Forelimb muscle (tissue), 1 donor: ENCODE data around the gene DENND4A. TPM values are rescaled to one million over a fixed set of nuclear protein-coding genes. Genes with fewer than 3 reads are reported as not detected.
"Not testable (repeated sequence)": the region's sequence is repeated elsewhere in the genome, so short reads cannot be mapped to it uniquely, and the experiment has no call there.

Experiments
- DNase-seq: peaks from one replicate; pipeline ENCODE4 v3.0.0-alpha.2; 2013; ENCODE audit warnings: low read depth
- polyA plus RNA-seq: library from polyadenylated mRNA; unstranded; fragments of 120-200 nt; gene quantifications from one replicate; pipeline ENCODE4 v1.2.1, GENCODE V29; 2013; ENCODE audit not compliant: insufficient read length

Gene DENND4A
- polyA plus RNA-seq, 1 donor, result 12.1 TPM

DNA sequence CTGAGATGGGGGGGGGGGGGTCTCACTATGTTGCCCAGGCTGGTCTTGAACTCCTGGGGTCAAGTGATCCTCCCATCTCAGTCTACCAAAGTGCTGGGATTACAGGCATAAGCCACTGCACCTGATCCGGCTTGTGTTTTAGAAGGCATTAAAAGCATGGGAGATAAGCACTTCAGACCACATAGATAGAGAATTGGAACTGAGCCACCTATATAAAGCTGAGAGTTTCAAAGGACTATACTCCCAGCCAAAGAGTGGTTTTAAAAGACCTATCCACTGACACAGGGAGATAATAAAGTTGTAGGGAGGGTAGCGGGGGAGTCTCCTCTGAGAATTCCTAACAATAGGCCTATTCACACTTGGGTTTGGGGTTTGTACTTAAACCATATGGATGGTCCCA is 34.8 kb downstream of the DENND4A start:
- no peak for DNase-seq

DNA sequence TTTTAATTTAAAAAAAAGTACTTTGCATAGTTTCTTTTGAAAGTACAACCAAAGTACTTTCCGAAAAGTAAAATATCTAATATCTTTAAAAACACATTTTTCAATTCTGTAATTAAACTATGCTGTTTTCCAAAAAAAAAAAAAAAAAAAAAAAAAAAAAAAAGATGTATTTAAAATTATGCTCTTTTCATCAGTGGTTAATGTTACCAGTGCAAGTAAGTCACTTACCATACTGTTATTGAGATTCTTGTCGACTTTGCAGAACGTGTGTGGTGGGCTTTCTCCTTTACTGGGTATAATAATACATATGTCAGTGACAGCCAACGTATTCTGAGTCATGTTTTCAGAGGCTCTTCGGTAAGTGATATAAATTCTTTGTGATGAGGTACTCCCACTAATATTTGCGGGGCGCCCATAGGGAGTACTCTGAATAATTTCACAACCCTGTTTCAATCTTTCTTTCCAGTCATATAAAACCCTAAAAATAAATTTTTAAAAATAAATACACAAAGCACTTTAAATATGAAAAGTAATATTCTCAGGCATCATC is 39.9 kb downstream of the DENND4A start:
- no peak for DNase-seq

DNA sequence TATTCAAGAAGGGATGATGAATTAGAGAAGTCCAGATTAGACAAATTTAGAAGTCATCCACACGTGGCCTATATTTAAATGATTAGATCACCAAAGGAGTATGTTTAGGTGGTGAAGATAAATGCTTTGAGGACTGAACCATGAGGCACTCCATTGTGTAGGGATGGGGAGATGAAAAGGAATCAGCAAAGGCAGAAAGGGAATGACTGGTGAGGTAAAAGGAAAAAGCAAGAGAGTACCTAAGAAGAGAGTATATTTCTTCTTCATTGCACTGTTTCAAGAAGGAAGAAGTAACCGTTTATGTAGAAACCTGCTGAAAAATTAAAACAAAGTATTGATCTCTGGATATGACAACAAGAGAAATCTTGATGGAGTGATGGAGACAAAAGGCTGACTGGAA is 40.7 kb downstream of the DENND4A start:
- no peak for DNase-seq

DNA sequence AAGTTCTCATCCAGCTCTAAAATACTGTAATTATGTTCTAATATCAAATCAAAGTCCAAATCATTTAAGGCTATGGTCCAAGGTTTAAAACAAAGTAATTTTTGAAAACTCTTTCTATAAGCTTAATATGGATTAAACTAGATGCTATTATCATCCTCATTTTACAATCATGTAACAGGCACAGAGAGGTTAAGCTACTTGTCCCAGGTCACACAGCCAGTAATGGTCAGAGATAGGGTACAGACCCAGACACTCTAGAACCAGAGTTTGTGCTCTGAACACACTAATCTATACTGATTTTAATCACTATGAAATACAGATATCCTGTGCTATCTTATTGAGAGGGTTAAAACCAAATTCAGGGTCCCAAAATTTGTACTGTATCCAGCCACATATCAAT is 44.8 kb downstream of the DENND4A start:
- no peak for DNase-seq

DNA sequence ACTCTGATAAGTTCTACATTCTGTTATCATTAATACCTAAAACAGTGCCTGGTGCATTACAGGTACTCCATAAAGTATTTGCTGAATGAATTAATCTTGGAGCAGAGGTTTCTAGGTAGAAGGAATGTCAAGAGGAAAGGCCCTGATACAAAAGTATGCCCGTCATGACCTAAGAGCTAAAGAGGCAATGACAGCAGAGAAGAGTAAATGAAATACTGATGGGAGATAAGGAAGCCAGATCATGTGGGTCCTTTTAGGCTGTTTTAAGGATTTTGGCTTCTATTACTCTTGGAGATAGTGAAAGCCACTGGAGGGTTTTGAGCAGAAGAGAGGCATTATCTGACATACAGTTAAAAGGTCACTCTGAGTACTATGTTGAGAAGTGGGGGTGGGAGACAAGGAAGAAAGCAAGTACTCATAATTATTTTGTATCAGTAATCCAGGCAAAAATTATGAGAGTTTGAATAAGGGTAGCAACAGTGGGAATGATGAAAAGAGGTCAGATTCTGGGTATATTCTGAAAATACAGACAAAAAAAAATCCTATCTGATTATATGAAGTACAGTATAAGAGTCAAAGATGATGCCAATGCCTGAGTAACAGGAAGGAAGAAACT is 48.3 kb downstream of the DENND4A start:
- no peak for DNase-seq

DNA sequence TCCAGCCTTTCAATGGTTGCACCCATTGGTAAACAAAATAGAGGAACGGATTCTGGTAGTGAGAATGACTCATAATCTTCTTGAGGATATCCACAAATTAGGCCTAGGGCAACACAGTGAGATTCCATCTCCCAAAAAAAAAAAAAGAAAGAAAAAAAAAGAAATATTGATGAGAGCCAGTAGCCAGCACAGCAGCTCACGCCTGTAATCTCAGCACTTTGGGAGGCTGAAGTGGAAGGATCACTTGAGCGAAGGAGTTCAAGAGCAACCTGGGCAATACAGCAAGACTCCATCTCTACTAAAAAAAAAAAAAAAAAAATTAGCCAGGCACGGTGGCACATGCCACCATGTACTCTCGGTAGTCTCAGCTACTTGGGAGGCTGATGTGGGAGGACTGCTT is 51.9 kb downstream of the DENND4A start:
- no peak for DNase-seq

DNA sequence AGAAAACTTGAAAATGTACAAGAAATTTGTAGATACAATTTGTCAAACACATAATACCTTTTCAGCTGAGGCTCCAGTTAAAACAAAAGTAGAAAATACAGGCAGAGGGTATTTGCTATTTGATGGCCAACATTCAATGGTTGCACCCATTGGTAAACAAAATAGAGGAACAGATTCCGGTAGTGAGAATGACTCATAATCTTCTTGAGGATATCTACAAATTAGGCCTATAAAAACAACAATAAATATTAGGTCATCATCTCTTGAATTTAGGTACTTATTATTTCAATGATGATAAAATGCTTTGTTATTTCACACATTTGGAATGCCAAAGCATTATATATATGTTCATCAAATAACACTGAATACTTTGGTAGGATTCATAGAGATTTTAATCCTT is 53.4 kb downstream of the DENND4A start:
- DNase-seq, result no peak

DNA sequence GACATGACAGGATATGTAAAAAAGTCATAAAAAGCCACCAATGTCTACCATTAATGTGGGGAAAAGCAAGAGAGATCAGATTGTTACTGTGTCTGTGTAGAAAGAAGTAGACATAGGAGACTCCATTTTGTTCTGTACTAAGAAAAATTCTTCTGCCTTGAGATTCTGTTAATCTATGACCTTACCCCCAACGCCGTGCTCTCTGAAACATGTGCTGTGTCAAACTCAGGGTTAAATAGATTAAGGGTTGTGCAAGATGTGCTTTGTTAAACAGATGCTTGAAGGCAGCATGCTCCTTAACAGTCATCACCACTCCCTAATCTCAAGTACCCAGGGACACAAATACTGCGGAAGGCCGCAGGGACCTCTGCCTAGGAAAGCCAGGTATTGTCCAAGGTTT is 58.5 kb downstream of the DENND4A start:
- DNase-seq, result not testable (repeated sequence)

DNA sequence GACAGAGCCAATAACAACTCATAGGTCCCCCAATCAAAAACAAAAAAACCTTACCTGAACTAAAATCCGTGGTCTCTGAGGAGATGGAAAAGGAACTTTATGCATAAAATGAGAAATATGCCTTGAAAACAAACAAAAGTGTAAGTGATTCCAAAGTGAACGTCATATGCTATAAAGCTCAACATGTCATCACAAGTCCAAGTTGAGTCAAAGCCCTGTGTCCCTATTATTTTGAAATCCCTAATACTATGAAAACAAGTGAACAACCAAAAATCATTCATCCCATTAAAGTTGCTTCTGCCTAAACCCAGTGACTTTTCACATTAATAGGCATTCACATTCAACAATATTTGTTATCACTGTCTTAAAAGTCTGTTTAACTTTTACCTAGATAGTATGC is 59.4 kb downstream of the DENND4A start:
- DNase-seq, result no peak

DNA sequence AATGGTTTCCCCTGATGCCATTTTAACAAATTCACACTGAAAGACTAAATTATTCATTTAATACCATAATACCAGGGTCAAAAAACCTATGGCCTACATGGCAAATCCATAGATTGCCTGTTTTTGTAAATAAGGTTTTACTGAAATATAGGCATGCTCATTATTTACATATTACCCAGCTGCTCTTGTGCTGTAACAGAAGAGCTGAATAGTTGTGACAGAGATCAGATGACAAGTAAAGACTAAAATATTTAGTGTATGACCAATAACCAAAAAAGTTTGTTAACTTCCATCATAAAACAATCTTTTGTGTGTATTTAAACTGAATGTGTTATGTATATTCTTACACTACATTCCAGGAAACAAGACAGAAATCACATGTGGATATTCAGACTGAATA is 60.2 kb downstream of the DENND4A start:
- no peak for DNase-seq

DNA sequence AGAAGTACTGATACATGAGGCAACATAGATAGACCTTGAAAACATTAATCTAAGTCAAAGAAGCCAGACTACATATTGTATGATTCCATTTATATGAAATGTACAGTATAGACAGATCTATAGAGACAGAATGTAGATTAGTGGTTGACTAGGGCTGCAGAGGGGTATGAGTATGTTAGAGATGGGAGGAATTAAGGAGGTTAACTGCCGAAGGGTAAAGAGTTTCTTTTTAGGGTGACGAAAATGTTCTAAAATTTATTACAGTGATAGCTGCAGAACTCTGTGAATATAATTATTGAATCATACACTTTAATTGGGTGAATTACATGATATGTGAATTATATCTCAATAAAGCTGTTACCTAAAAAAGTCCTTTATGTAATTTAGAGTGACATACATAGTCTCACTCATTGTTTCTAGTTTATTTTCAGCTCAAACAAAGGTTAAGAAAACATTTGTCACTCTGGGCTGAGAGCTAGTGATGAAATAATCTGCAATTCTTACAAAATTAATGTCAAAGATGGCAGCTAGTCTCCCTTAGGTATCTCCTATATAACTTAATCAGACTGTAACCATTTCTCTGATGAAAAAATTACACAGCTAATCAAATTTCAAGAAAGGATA is 61.4 kb downstream of the DENND4A start:
- no peak for DNase-seq

DNA sequence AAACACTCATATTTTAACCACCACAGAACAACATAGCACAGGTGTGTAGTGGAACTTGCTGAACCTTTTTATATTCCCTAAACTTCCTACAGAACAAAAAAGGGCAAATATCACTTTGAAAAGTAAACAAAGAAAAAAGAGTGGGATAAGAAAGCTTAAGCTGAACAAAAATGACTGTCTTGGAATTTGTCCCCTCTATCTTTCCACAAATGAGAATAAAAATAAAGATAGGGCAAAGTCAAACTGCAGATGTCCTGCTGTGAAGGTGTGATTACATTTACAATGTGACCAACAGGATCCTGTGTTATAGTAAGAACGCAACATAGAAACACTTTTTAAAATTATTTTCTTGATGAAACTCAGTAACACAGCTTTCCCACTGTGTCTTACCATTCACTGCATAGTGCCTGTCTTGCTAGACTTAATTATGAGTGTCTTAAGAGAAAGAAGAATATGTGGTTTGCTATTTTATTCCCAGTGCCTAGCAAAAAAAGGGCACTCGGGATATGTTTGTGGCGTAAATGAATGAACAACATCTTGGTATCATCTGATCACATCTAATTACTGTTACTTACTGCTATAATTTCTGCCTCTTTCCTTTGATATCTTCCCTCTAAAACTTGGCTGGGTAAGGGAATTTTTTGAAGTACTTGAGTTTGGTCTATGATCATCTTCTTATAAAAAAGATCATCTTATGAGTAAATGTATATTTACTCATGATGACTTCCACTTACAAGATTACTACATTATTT is 67.5 kb downstream of the DENND4A start:
- DNase-seq, result no peak

DNA sequence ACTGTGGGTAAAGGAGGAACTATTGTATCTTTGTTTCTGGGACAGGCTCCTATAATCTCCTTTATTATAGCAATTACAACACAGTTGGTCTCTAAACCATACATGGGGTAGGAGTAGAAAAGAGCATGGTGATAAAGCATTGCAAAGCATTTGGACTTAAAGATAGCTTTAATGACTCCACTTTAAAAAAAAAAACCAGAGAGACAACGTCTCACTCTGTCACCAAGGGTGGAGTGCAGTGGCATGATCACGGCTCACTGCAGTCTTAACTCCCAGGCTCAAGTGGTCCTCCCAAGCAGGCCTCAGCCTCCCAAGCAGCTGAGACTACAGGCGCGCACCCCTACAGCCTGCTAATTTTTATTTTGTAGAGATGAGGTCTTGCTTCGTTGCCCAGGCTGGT is 68.2 kb downstream of the DENND4A start:
- no peak for DNase-seq

DNA sequence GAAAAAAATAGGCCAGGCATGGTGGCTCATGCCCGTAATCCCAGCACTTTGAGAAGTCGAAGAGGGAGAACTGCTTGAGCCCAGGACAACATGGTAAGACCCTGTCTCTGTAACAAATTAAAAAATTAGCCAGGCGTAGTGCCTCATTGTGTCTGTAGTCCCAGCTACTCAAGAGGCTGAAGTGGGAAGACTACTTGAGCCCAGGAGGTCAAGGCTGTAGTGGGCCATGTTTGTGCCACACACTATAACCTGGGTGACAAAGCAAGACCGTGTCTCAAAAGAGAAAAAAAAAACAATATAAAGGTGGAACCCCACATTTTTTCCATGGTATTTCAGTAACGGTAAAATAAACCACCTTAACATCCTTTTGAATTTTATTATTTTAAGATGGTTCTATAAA is 69.9 kb downstream of the DENND4A start:
- DNase-seq, result no peak

DNA sequence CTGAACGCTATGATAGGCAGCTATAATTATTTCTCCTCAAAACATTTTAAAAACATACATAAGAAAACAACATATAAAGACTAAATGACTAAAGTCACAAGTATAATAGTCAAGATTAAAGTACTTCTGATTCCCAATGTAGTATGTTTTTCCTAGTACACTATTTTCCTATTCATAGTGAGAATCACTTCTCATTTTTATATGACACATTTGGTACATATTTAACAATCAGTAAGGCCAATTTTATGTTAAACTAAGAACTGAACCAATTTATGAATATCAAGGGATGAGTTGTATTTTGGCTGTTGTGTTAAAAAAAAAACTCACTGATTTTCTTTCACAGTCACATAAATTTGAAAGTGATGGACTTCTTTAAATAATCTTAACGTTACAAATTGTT is 79.7 kb downstream of the DENND4A start:
- DNase-seq, result no peak

DNA sequence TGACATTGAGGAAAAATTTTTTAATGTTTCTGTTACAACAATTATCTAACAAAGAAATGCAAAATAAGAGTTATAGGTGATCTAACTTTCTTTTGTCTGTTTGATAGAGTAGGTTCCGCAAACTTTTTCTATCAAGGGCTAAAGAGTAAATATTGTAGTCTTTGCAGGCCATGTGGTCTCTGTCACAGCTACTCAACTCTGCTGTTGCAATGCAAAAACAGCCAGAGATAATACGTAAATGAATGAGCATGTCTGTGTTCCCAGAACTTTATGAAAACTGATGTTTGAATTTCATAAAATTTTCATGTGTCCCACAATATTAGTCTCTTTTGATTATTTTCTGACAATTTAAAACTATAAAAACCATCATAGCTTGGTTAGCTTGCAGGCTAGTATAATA is 97.0 kb downstream of the DENND4A start:
- no peak for DNase-seq

DNA sequence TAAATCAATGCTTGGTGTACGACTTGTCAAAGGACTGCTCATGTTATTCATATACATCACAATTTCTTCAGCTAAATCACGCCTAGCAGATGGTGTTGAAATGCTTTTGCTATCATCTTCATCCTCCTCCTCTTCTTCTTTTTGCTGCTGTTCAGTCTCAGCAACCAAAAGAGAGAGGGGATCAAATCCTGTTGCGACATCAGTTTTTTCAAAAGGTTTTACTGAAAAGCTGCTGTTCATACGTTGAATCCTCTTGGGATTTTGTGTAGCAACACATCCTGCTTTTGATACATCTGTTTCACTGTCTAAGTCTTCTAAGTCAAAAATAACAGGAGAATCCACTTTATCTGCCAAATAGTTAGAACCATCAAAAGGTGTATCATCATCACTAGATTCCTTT is 101.3 kb downstream of the DENND4A start:
- no peak for DNase-seq

DNA sequence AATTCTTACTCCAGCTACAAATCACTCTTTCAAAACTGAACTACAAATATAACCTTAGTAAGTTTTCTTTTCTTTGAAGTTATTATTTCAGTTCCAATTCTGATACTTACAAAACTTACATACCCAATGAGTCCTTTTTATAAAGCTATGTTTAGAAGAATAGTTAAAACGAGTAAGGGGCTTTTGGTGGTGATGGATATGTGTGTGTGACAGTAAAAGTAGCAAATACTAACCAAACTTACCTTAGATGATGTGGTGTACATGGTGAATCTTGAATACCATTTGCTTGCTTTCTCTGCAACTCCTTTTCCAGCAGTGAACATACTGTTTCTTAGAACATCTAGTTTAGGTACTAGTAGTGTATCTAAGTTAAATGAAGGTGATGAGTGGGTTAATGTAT is 101.9 kb downstream of the DENND4A start:
- no peak for DNase-seq

DNA sequence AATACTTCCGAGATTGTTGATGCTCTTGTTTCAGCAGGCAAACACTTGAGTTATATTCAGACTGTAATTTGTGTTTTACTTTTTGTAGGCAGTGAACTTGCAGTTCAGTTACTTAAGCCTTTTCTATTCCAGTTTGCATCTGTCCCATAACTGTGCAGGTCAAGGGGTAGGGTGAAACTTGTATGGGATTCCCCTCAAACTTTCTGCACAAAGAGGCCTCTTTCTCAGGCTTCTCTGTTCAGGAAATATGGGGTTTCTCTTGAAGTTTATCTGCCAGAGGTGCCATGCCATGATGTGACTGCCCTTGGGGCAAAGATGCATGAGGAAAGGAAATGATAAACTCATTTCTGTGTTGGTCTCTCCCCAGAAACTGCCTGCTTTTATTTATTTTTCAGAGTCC is 103.6 kb downstream of the DENND4A start:
- no peak for DNase-seq

DNA sequence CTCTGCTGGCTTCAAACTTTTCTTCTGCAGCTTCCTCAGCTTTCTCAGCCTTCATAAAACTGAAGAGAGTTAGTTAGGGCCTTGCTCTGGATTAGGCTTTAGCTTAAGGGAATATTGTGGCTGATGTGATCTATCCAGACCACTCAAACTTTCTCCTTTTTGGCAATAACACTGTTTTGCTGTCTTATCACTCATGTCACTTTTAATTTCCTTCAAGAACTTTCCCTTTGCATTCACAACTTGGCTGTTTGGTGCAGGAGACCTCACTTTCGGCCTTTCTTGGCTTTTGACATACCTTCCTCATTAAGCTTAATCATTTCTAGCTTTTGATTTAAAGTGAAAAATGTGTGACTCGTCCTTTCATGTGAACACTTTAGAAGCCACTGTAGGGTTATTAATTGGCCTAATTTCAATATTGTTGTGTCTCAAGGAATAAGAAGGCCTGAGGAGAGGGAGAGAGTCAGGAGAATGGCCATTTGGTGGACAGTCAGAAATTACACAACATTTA is 109.6 kb downstream of the DENND4A start:
- DNase-seq, result no peak

DNA sequence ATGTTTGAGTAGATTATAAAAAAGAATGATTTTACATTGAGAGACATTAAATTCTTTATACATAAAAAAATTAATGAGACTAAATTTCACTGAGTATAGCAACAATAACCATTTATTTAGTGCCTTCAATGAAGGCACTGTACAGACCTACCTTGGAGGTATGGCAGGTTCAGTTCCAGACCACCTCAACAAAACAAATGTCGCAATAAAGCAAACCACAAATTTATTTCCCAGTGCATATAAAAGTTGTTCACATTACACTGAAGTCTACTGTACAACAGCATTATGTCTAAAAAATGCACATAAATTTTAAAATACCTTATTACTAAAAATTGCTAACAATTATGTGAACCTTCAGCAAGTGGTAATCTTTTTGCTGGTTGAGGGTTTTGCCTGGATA is 111.5 kb downstream of the DENND4A start:
- DNase-seq, result no peak

DNA sequence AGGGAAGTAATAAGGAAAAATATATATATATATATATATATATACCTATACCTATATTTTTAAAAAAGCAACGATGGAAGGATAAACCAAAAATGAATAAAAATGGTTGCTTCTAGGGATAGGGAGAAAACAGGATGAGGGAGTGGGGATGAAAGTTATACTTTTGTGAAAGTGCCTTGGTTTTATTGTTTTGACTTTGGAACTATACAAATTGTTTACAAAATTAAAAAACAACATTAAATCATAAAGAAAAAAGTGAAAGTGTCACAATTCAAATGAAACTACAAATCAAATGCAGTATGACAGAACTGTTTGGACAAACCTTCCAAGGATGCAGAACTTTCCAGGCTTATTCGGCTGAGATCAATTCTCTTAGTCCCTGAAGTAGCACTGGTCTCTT is 116.0 kb downstream of the DENND4A start:
- DNase-seq, result no peak

DNA sequence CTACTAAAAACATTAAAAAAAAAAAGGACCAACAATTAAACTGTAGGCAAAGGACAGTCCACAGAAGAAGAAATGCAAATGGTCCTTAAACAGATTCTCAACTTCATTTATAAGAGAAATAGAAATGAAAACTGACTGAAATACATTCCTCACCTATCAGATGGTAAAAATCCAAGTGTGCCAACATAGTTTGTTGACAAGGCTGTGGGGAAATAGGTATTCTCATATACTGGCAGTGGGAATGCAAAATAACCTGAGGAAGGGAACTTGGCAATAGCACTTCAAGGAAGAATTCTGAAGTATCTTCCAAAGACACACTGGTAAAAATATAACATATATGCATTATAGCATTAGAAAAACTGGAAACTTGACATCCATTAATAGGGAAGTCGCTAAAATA is 116.5 kb downstream of the DENND4A start:
- DNase-seq, result no peak
